KOPT-K1 (cell line): ENCODE results near the gene MZF1.
"Not testable (repeated sequence)": the region's sequence is repeated elsewhere in the genome, so short reads cannot be mapped to it uniquely, and the experiment has no call there.

Experiments
- H3K27ac ChIP-seq: fragments of 200-600 bp; sonication (generic); 2 replicates; pipeline ENCODE4 v1.5.1; 2016; ENCODE audit warnings: antibody characterized with exemption, mild to moderate bottlenecking, low read depth, low read length; ENCODE audit not compliant: poor library complexity, severe bottlenecking
- H3K36me3 ChIP-seq: fragments of 200-600 bp; sonication (generic); 2 replicates; pipeline ENCODE4 v1.5.1; 2017; ENCODE audit warnings: antibody characterized with exemption, mild to moderate bottlenecking, low read length, moderate library complexity; ENCODE audit not compliant: insufficient read depth
- H3K9me3 ChIP-seq: fragments of 200-600 bp; sonication (generic); 2 replicates; pipeline ENCODE4 v1.5.1; 2017; ENCODE audit warnings: antibody characterized with exemption, low read length, mild to moderate bottlenecking; ENCODE audit not compliant: insufficient read depth, poor library complexity, severe bottlenecking

The MZF1 gene

GRCh38 chr19:58572818-58573657 is at the start of gene MZF1:
Gene MZF1 (minus strand): TSS chr19:58573335. CDS start chr19:58571389, 1,946 bp downstream.
- peak within 1 kb of the TSS; percentile 94 for H3K27ac ChIP-seq
- no peaks in the 10 kb centered on the region for H3K9me3 ChIP-seq
- peaks cover 32% of the 10 kb centered on the region for H3K36me3 ChIP-seq

GRCh38 chr19:58607213-58607612 is 34.1 kb upstream of the MZF1 start:
- H3K27ac ChIP-seq, H3K9me3 ChIP-seq, H3K36me3 ChIP-seq: not testable (repeated sequence)

GRCh38 chr19:58606251-58606896 is 33.2 kb upstream of the MZF1 start:
- not testable (repeated sequence) for H3K27ac ChIP-seq, H3K9me3 ChIP-seq, H3K36me3 ChIP-seq

- peaks cover 25% of the 10 kb centered on the region; the same call in 1 of the 2 replicates for H3K36me3 ChIP-seq
- no peak overlapping the region for H3K27ac ChIP-seq
- H3K9me3 ChIP-seq, result no peaks in the 10 kb centered on the region
Measured at GRCh38 chr19:58586133-58586765, 13.1 kb upstream of the MZF1 start.

GRCh38 chr19:58585442-58586132 is 12.5 kb upstream of the MZF1 start:
- peaks cover 25% of the 10 kb centered on the region; the same call in 1 of the 2 replicates for H3K36me3 ChIP-seq
- H3K9me3 ChIP-seq, result no peaks in the 10 kb centered on the region
- H3K27ac ChIP-seq, result no peak overlapping the region

- H3K36me3 ChIP-seq, result peaks cover 25% of the 10 kb centered on the region; the same call in 1 of the 2 replicates
- H3K9me3 ChIP-seq, result no peaks in the 10 kb centered on the region
- no peak overlapping the region for H3K27ac ChIP-seq
Measured at GRCh38 chr19:58584498-58585441, 11.6 kb upstream of the MZF1 start.

- H3K27ac ChIP-seq, result no peak overlapping the region
Measured at GRCh38 chr19:58582985-58583384, 9.8 kb upstream of the MZF1 start.

DNA sequence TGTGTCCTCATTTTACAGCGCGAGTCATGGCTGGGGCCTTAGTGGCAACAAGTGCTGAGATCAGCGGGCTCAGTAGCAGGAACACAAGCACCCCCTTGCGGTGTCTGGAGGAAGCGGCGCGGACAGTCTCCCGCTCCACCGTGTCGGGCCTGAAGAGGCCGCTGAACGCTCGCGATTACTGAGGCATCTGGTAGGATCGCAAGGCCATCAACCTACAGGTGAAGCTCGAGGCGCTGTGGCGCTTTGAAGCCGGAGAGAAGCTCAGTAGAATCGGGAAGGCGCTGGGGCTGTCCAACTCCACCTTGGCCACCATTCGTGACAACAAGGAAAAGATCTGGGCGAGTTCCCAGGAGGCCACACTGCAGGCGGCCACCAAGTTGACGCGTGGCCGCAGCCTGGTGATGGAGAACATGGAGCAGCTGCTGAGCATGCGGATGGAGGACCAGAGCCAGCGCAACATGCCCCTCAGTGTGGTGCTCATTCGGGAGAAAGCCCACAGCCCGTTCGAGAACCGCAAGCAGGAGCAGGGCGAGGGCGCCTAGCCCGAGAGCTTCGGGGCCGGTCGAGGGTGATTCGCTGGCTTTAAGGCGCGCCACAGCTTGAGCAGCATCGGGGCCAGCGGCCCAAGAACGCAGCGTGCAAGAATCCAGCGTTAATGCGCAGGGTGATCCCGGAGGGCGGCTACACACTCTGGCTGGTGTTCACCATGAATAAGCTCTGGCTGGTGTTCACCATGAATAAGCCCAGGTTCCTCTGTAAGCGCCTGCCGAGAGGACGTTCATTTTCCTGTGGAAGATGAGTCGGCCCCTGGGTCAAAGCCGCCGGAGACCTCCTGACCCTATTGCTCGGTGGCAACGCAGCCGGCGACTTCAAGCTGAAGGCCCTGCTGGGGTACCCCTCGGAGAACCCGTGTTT is 8.3 kb upstream of the MZF1 start:
- H3K36me3 ChIP-seq, result peaks cover 25% of the 10 kb centered on the region; the same call in 1 of the 2 replicates
- H3K9me3 ChIP-seq, result no peaks in the 10 kb centered on the region
- H3K27ac ChIP-seq, result peak overlapping the region; percentile 37

More at GRCh38 chr19:58582985-58583384, 9.8 kb upstream of the MZF1 start:
- Histone ChIP-seq H3K9me3 (no peaks in the 10 kb centered on the region), H3K36me3 (peaks cover 25% of the 10 kb centered on the region; the same call in 1 of the 2 replicates)

DNA sequence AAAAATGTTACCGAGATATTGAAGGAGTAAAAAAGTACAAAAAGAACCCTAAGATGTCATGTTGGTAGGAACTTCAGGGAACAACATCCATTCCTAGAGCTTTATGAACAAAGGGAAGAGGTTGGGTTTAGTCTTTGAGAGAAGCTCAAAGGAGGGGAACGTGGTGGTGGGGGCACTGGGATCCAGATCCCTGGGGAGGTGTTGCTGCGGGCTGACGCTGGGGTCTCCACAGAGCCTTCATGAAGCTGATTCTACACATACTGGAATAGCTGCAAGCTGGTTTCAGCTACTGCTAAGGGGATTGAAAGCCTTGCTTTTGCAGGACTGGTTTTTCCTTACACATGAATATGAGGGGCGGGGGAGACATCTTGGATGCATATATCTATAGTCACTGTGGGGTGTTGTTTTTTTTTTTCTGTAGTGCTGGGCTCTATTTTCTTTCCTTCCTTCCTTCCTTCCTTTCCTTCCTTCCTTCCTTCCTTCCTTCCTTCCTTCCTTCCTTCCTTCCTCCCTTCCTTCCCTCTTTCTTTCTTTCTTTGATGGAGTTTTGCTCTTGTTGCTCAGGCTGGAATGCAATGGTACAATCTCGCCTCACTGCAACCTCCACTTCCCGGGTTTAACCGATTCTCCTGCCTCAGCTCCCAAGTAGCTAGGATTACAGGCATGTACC is 6.5 kb upstream of the MZF1 start:
- Histone ChIP-seq H3K9me3 (no peaks in the 10 kb centered on the region), H3K27ac (no peak overlapping the region), H3K36me3 (peaks cover 25% of the 10 kb centered on the region; the same call in 1 of the 2 replicates)

DNA sequence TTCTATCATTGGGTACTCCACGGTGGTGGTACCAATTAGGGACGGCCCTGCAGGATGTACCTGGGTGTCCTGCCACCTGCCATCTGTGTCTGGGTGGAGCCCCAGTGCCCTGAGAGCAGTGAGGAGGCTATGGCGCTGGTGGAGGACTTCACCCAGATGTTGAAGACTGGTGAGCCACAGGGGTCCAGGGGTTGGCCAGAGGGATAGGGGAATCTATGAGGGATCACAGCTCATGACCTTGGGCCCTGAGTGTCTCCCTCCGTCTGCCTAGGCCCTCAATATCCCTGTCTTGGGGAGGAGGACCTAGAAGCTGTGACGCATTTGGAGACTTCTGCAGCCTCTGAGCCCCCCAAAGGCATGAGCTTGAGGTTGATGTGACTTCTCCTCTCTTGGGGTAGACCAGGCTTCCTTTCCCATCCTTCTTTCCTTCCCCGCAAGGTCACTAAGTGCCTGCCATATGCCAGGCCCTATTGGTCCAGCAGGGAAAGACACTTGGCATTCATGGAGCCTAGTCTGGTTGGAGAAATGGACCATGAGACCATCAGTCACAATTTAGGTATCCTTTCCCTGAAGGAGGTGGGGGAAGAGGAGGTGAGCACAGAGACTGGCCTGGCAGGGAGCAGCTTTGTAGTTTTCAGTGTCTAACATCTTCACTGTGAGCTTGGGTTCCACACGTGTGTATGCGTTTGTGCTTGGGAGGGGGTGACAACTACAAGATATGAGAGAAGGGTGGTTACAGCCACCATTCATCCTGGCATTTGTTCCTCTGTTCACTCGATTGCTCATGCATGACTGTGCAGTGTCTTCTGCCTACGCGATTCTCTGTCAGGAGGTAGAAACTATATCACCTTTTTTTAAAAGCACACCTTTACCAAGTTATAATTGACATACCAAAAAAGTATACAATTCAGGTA is 5.1 kb upstream of the MZF1 start:
- peaks cover 19% of the 10 kb centered on the region; the same call in 1 of the 2 replicates for H3K36me3 ChIP-seq
- no peaks in the 10 kb centered on the region for H3K9me3 ChIP-seq
- H3K27ac ChIP-seq, result no peak overlapping the region

GRCh38 chr19:58577581-58577980 is 4.4 kb upstream of the MZF1 start:
- peaks cover 12% of the 10 kb centered on the region; the same call in 1 of the 2 replicates for H3K36me3 ChIP-seq
- H3K9me3 ChIP-seq, H3K27ac ChIP-seq: not testable (repeated sequence)
